CD4-positive, alpha-beta memory T cell (primary cell): ENCODE data around the gene LRRN2. TPM values are rescaled to one million over a fixed set of nuclear protein-coding genes. Genes with fewer than 3 reads are reported as not detected.

Experiments used
- CTCF ChIA-PET: fragments of 350-600 bp; sonication (Branson Sonifier 250); formaldehyde crosslinking; loops from one replicate; lab custom pipeline; 2021; ENCODE audit warnings: inconsistent platforms; ENCODE audit not compliant: partially characterized antibody; lab: Charles Lee
- POLR2A ChIA-PET: fragments of 350-600 bp; sonication (Branson Sonifier 250); formaldehyde crosslinking; loops from one replicate; lab custom pipeline; 2021; ENCODE audit not compliant: partially characterized antibody; lab: Charles Lee
- DNase-seq, 5 donors: peaks; one replicate each; pipeline versions ENCODE4 v3.0.0 to v3.0.0-alpha.2; 2020 to 2022; ENCODE audit warnings: mixed read lengths in 1 of 5
- H3K27ac ChIP-seq: one replicate; pipeline ENCODE4 v1.7.0; 2013; ENCODE audit warnings: low read depth, low read length
- H3K27me3 ChIP-seq: 2 replicates; pipeline ENCODE4 v1.7.0; 2013; ENCODE audit warnings: mild to moderate bottlenecking, low read length, moderate library complexity; ENCODE audit not compliant: insufficient read depth
- H3K36me3 ChIP-seq: 2 replicates; pipeline ENCODE4 v1.7.0; 2013; ENCODE audit warnings: mild to moderate bottlenecking, low read length, moderate library complexity; ENCODE audit not compliant: insufficient read depth
- H3K4me1 ChIP-seq: 2 replicates; pipeline ENCODE4 v1.7.0; 2013; ENCODE audit warnings: mild to moderate bottlenecking, low read length, moderate library complexity; ENCODE audit not compliant: insufficient read depth
- H3K4me3 ChIP-seq, 2 donors: one replicate each; pipeline ENCODE4 v1.7.0; 2013; ENCODE audit warnings: low read length in 2 of 2, mild to moderate bottlenecking in 1 of 2
- H3K9me3 ChIP-seq, 2 donors: one replicate each; pipeline ENCODE4 v1.7.0; 2013; ENCODE audit warnings: low read length in 2 of 2, control low read depth in 1 of 2; ENCODE audit not compliant: control insufficient read depth in 1 of 2
- H3K27ac Mint-ChIP-seq, 7 donors: one replicate each; pipeline ENCODE4 v1.8.0; 2020 to 2021; ENCODE audit warnings: mixed read lengths in 7 of 7, mild to moderate bottlenecking in 6 of 7, inconsistent platforms in 3 of 7, moderate library complexity in 3 of 7
- H3K27me3 Mint-ChIP-seq, 2 donors: one replicate each; pipeline ENCODE4 v1.8.0; 2020 to 2021; ENCODE audit warnings: mixed read lengths in 2 of 2
- H3K36me3 Mint-ChIP-seq, 2 donors: one replicate each; pipeline ENCODE4 v1.8.0; 2020 to 2021; ENCODE audit warnings: mixed read lengths in 2 of 2, inconsistent platforms in 1 of 2, mild to moderate bottlenecking in 1 of 2
- H3K4me1 Mint-ChIP-seq, 4 donors: one replicate each; pipeline ENCODE4 v1.8.0; 2020 to 2021; ENCODE audit warnings: mixed read lengths in 4 of 4, mild to moderate bottlenecking in 1 of 4
- H3K4me3 Mint-ChIP-seq, 8 donors: one replicate each; pipeline ENCODE4 v1.8.0; 2020 to 2021; ENCODE audit warnings: mixed read lengths in 8 of 8, mild to moderate bottlenecking in 7 of 8, moderate library complexity in 6 of 8, inconsistent platforms in 3 of 8
- H3K9me3 Mint-ChIP-seq, 8 donors: one replicate each; pipeline ENCODE4 v1.8.0; 2020 to 2021; ENCODE audit warnings: mixed read lengths in 8 of 8, mild to moderate bottlenecking in 5 of 8, inconsistent platforms in 3 of 8, moderate library complexity in 1 of 8
- intact Hi-C: fragments of 100-400 bp; cut with micrococcal nuclease; formaldehyde crosslinking; loops from one replicate; pipeline ENCODE4 v1.15.1; 2023
- polyA plus RNA-seq, 2 donors: library from polyadenylated mRNA; unstranded; fragments of 300-500 nt; fragmentation: Illumina TruSeq; gene quantifications; one replicate each; pipeline ENCODE4 v1.2.3, GENCODE V29; 2021
- total RNA-seq, 2 experiments: library from RNA; stranded (reverse); gene quantifications; one replicate each; pipeline ENCODE4 v1.2.3, GENCODE V29; 2021

Gene LRRN2
- total and polyA plus RNA-seq, 4 experiments from 2014 or later, result not detected

DNA sequence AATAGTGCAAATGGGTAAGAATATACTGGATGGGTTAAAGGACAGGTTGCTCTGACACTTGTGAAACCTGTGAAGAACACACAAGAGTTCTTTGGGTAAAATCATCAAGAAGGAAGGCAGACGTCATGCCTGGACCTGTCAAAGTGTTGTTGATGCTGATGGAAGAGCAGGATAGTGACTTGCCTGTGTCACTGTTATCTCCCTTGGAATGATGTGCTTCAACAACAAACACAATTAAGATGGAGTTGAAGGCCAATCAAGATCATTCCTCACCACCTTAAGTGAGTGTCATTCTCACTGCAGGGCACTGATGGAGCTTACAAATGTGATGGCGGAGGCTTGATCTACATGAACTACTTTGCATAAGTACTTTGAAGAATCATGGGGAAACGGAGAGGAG is 73.2 kb downstream of the LRRN2 start:
- Histone ChIP-seq H3K9me3 (no peaks in the 10 kb centered on the region), H3K27me3 (no peaks in the 10 kb centered on the region), H3K4me1 (no peaks in the 10 kb centered on the region), H3K27ac (no peak overlapping the region), H3K36me3 (no peaks in the 10 kb centered on the region), H3K4me3 (no peak overlapping the region)
- H3K9me3 Mint-ChIP-seq, result peaks cover 0 to 2% (median 0%) of the 10 kb centered on the region in 8 donors
- ChIA-PET POLR2A (no interaction called here), CTCF (no interaction called here)
- no peak overlapping the region for H3K4me3 Mint-ChIP-seq
- no peaks in the 10 kb centered on the region for H3K27me3 Mint-ChIP-seq
- H3K4me1 Mint-ChIP-seq, result no peaks in the 10 kb centered on the region
- peaks cover 0 to 18% of the 10 kb centered on the region in 2 donors for H3K36me3 Mint-ChIP-seq
- no peak for DNase-seq
- H3K27ac Mint-ChIP-seq, result no peak overlapping the region
- intact Hi-C loops, result no loop called here

DNA sequence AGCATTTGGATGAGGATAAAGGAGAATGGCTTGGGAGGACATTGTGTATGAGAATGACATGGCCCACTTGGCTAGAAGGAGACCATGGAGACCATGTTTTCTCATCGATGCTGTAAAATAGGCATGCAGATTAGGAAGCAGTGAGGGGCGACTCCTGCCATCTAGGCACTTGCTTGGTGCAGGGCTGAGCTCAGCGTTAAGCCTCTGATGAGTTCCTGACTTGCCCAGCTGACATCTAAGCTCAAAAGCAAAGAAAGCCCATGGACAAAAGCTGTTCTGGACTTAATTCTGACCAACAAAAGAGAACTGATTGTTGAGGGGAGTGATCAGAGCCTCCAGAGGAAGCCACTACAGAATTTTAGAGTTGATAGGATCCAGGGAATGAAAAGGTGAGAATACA is 74.5 kb downstream of the LRRN2 start:
- DNase-seq, result no peak
- Histone ChIP-seq H3K9me3 (no peaks in the 10 kb centered on the region), H3K4me1 (no peaks in the 10 kb centered on the region), H3K4me3 (no peak overlapping the region), H3K27me3 (no peaks in the 10 kb centered on the region), H3K27ac (no peak overlapping the region), H3K36me3 (no peaks in the 10 kb centered on the region)
- Mint-ChIP-seq H3K36me3 (peaks cover 0 to 18% of the 10 kb centered on the region in 2 donors), H3K9me3 (peaks cover 0 to 2% (median 0%) of the 10 kb centered on the region in 8 donors), H3K27ac (no peak overlapping the region), H3K4me3 (no peak overlapping the region), H3K27me3 (peaks cover 0 to 2% of the 10 kb centered on the region in 2 donors), H3K4me1 (no peaks in the 10 kb centered on the region)
- POLR2A ChIA-PET, result no interaction called here
- CTCF ChIA-PET, result interaction anchor here (1.0 to 1.6 kb wide), 2 partner anchors 12 to 19 kb away, joined by 3 to 4 read pairs; no protein-coding TSS in a partner anchor
- intact Hi-C loops, result no loop called here

DNA sequence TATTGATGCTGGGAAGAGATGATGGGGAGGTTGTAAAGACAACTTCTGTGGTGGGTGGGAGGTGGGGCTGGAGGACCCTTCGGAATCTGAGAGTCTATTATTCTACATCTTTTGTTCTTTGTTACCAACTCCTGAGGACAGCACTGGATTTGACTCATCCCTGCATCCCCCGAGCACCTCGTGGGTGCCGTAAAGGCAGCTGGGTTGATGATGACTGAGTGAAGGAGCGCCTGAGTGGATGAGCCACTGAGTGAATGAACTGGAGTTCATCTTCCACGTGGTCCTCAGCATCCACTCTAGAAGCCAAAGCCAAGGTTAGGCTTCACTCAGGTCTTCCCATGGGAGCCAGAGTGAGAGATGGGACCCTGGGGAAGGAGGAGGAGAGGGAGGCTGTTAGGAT is 77.6 kb downstream of the LRRN2 start:
- POLR2A ChIA-PET, result no interaction called here
- peaks cover 0 to 2% (median 0%) of the 10 kb centered on the region in 8 donors for H3K9me3 Mint-ChIP-seq

DNA sequence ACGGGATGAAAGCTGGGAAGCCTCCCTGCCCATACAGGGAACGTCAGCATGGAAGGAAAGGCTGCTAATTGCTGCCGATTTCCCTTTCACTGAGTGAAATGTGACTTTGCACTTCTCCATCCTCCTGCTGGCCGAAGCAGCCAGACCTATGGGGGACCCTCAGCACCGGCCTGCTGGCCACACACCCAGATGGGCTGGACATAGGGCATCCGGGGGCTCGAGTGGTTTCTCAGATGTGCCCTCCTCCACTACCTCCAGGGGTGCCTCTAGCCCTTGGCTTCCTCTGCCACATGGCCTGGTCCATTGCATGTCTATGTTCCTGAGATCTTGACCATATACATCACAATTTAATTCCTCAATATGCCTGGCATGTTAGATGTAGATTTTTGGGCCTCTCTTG is 79.7 kb downstream of the LRRN2 start:
- peaks cover 0 to 2% of the 10 kb centered on the region in 2 donors for H3K27me3 Mint-ChIP-seq
- H3K4me3 Mint-ChIP-seq, result no peak overlapping the region
- Histone ChIP-seq H3K27ac (no peak overlapping the region), H3K27me3 (no peaks in the 10 kb centered on the region), H3K9me3 (no peaks in the 10 kb centered on the region), H3K4me1 (no peaks in the 10 kb centered on the region), H3K36me3 (no peaks in the 10 kb centered on the region), H3K4me3 (no peak overlapping the region)
- intact Hi-C loops, result no loop called here
- ChIA-PET POLR2A (no interaction called here), CTCF (no interaction called here)
- H3K36me3 Mint-ChIP-seq, result peaks cover 0 to 27% of the 10 kb centered on the region in 2 donors
- H3K27ac Mint-ChIP-seq, result no peak overlapping the region
- H3K4me1 Mint-ChIP-seq, result no peaks in the 10 kb centered on the region
- no peak for DNase-seq
- H3K9me3 Mint-ChIP-seq, result peaks cover 0 to under 1% (median 0%) of the 10 kb centered on the region in 8 donors

More for the DNA sequence above, 77.6 kb downstream of the LRRN2 start:
- no peaks in the 10 kb centered on the region for H3K36me3 ChIP-seq
- H3K4me3 ChIP-seq, result no peak overlapping the region
- Mint-ChIP-seq H3K27ac (no peak overlapping the region), H3K4me3 (no peak overlapping the region), H3K27me3 (peaks cover 0 to 2% of the 10 kb centered on the region in 2 donors), H3K4me1 (no peaks in the 10 kb centered on the region), H3K36me3 (peaks cover 0 to 28% of the 10 kb centered on the region in 2 donors)
- CTCF ChIA-PET, result no interaction called here
- no peaks in the 10 kb centered on the region for H3K4me1 ChIP-seq
- no peak for DNase-seq
- intact Hi-C loops, result no loop called here
- H3K27me3 ChIP-seq, result no peaks in the 10 kb centered on the region
- no peak overlapping the region for H3K27ac ChIP-seq
- no peaks in the 10 kb centered on the region for H3K9me3 ChIP-seq

DNA sequence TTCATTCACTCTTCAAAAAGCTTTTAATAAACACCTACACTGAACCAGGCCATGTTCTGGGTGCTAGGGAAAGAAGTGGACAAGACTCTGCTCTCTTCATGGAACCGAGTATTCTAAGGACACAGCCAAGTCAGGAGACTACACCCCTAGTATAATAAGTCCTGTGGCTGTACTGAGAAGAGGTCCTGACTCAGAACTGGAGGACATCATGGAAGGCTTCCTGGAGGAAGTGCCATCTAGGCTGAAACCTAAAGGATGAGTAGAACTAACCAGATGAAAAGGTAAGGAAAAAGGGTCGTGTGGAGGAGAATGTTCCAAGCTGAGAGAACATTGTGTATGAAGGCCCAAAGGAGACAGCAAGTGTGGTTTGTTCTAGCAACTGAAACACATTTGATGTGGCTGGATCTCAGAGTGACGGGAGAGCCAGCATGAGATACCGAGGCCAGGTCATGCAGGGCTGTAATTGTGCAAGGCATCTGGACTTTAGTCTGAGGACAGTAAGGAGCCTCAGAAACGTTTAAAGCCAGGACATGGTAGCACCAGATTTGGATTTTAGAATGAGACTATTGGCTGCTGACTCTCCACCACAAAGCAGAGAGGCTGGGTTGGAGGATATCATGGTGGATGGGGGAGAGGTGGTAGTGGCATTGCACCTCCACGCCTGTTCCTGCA is 82.5 kb downstream of the LRRN2 start:
- H3K36me3 Mint-ChIP-seq, result peaks cover 0 to 31% of the 10 kb centered on the region in 2 donors
- no peaks in the 10 kb centered on the region for H3K9me3 Mint-ChIP-seq
- H3K27me3 Mint-ChIP-seq, result peaks cover 0 to 2% of the 10 kb centered on the region in 2 donors
- Histone ChIP-seq H3K27ac (no peak overlapping the region), H3K27me3 (no peaks in the 10 kb centered on the region), H3K4me3 (no peak overlapping the region), H3K9me3 (no peaks in the 10 kb centered on the region), H3K36me3 (no peaks in the 10 kb centered on the region), H3K4me1 (no peaks in the 10 kb centered on the region)
- ChIA-PET POLR2A (no interaction called here), CTCF (no interaction called here)
- no peak overlapping the region for H3K4me3 Mint-ChIP-seq
- DNase-seq, result no peak
- H3K27ac Mint-ChIP-seq, result peak overlapping the region in 1 of 7 donors; percentile 61
- no peaks in the 10 kb centered on the region for H3K4me1 Mint-ChIP-seq
- intact Hi-C loops, result no loop called here

DNA sequence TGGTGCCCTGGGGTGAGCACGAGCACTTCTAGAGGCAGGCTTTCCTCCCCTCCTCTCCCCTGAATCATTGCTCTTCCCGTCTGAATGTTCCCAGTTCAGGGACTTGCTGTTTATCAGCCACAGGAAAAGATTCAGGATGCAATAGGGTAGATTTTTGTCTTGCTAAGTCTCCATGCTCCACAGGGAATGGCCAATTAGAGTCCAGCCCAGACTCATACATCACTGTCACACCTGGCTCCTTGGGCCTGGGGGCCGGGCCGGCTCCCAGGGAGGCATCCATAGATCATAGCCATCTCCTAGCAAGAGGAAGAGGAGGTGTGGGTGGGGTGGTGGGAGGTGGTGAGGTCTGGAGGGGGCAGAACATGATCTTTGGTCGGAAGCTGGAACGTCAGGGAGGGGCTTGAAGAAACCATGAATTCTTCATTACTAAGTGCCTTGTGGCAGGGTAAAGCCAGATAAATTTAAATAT is 83.4 kb downstream of the LRRN2 start:
- no peak overlapping the region for H3K27ac Mint-ChIP-seq
- ChIA-PET CTCF (no interaction called here), POLR2A (no interaction called here)
- Histone ChIP-seq H3K36me3 (no peaks in the 10 kb centered on the region), H3K27ac (no peak overlapping the region), H3K4me3 (no peak overlapping the region), H3K4me1 (no peaks in the 10 kb centered on the region), H3K27me3 (no peaks in the 10 kb centered on the region), H3K9me3 (no peaks in the 10 kb centered on the region)
- H3K27me3 Mint-ChIP-seq, result peaks cover 0 to 2% of the 10 kb centered on the region in 2 donors
- H3K9me3 Mint-ChIP-seq, result no peaks in the 10 kb centered on the region
- no peaks in the 10 kb centered on the region for H3K4me1 Mint-ChIP-seq
- no peak overlapping the region for H3K4me3 Mint-ChIP-seq
- intact Hi-C loops, result no loop called here
- H3K36me3 Mint-ChIP-seq, result peaks cover 0 to 38% of the 10 kb centered on the region in 2 donors
- no peak for DNase-seq

DNA sequence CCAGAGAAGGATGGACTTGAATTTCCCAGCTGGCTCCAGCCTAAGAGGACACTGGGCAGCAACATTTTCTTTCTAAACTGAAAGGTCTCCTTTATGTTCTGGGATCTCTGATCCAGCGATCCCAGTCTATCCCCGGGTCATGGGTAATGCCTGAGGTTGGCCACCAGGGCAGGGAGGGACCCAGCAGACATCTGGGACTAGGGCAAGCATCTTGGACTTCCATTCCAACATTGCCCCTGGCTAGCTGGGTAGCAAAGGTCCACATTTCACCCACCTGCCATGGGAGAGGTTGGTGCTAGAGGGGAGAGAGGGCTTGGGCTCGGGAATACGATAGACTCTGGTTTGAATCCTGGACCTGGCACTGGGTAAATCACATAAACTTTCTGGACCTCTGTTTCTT is 84.6 kb downstream of the LRRN2 start:
- H3K27me3 ChIP-seq, result no peaks in the 10 kb centered on the region
- H3K9me3 ChIP-seq, result no peaks in the 10 kb centered on the region
- H3K4me1 Mint-ChIP-seq, result no peaks in the 10 kb centered on the region
- POLR2A ChIA-PET, result no interaction called here
- peaks cover 0 to 45% of the 10 kb centered on the region in 2 donors for H3K36me3 Mint-ChIP-seq
- no peaks in the 10 kb centered on the region for H3K4me1 ChIP-seq
- H3K9me3 Mint-ChIP-seq, result no peaks in the 10 kb centered on the region
- no peak overlapping the region for H3K27ac Mint-ChIP-seq
- no peaks in the 10 kb centered on the region for H3K36me3 ChIP-seq
- no peak overlapping the region for H3K4me3 ChIP-seq
- no peak for DNase-seq
- no peak overlapping the region for H3K4me3 Mint-ChIP-seq
- no peak overlapping the region for H3K27ac ChIP-seq
- CTCF ChIA-PET, result no interaction called here
- H3K27me3 Mint-ChIP-seq, result no peaks in the 10 kb centered on the region
- intact Hi-C loops, result no loop called here
